T-helper 1 cell treated with Interleukin-12 subunit alpha and Interleukin-12 subunit beta and Interleukin-4 antibody, amounts not matched to agents 30 μg/mL and 1 μg/mL, for 36 hours (primary cell): Measurements from ENCODE around the gene ZBTB5.
"Not testable (repeated sequence)": the region's sequence is repeated elsewhere in the genome, so short reads cannot be mapped to it uniquely, and the experiment has no call there.

Experiments used
- H3K27ac Mint-ChIP-seq: one replicate; pipeline ENCODE4 v1.8.0; 2021; ENCODE audit warnings: mild to moderate bottlenecking, mixed read lengths
- H3K27me3 Mint-ChIP-seq: one replicate; pipeline ENCODE4 v1.8.0; 2021; ENCODE audit warnings: low read depth, mixed read lengths
- H3K36me3 Mint-ChIP-seq: one replicate; pipeline ENCODE4 v1.8.0; 2021; ENCODE audit warnings: low read depth, mixed read lengths
- H3K4me1 Mint-ChIP-seq: one replicate; pipeline ENCODE4 v1.8.0; 2021; ENCODE audit warnings: low read depth, mixed read lengths
- H3K4me3 Mint-ChIP-seq: one replicate; pipeline ENCODE4 v1.8.0; 2021; ENCODE audit warnings: mild to moderate bottlenecking, moderate library complexity, mixed read lengths
- H3K9me3 Mint-ChIP-seq: one replicate; pipeline ENCODE4 v1.8.0; 2021; ENCODE audit warnings: mixed read lengths

The ZBTB5 gene, protein sequence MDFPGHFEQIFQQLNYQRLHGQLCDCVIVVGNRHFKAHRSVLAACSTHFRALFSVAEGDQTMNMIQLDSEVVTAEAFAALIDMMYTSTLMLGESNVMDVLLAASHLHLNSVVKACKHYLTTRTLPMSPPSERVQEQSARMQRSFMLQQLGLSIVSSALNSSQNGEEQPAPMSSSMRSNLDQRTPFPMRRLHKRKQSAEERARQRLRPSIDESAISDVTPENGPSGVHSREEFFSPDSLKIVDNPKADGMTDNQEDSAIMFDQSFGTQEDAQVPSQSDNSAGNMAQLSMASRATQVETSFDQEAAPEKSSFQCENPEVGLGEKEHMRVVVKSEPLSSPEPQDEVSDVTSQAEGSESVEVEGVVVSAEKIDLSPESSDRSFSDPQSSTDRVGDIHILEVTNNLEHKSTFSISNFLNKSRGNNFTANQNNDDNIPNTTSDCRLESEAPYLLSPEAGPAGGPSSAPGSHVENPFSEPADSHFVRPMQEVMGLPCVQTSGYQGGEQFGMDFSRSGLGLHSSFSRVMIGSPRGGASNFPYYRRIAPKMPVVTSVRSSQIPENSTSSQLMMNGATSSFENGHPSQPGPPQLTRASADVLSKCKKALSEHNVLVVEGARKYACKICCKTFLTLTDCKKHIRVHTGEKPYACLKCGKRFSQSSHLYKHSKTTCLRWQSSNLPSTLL

DNA sequence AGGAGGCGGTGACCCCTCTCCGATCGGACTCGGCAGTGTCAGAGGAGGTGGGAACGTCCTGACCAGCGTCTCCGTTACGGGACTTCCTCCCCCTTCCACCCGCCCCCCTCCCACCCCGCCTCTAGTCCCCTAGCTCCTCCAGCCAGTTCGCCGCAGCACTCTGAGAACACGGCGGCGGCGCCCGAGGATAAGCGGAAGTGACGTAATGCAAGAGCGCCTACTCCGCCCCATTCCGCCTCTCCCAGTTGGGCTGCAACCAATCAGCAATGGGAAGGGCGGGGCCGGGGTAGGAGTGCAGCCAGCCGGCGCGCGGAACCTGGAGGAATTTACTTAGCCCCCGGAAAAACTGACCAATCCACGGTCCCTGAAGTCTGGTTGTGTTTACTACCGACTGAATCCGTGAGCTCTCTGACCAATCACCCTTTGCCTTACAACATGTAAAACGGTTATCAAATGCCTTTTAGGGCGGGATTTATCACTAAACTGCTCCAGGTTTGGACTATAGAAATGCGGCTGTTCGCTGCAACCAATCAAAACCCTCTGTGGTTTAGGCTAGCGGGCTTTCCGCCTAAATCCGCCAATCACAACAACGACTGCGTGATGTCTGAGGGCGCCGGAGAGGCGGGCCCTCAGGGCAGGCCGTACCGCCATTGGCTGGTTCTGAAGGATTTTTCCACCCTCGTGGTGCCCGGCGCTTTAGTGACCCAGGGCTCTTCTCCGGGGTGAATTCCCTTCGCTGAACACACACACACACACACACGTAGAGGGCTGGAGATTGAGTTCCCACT is at the start of gene ZBTB5:
TSS of gene ZBTB5 (minus strand) at position 202 of the 788 bp plus-strand sequence. CDS start 22,899 bp downstream, outside the sequence.
- H3K4me3 Mint-ChIP-seq = peak within 1 kb of the TSS; percentile 96
- peak within 1 kb of the TSS; percentile 98 for H3K27ac Mint-ChIP-seq
- H3K36me3 Mint-ChIP-seq = peaks cover 5% of the 10 kb centered on the region
- H3K4me1 Mint-ChIP-seq = peaks cover 22% of the 10 kb centered on the region
- no peaks in the 10 kb centered on the region for H3K9me3 Mint-ChIP-seq
- no peaks in the 10 kb centered on the region for H3K27me3 Mint-ChIP-seq

DNA sequence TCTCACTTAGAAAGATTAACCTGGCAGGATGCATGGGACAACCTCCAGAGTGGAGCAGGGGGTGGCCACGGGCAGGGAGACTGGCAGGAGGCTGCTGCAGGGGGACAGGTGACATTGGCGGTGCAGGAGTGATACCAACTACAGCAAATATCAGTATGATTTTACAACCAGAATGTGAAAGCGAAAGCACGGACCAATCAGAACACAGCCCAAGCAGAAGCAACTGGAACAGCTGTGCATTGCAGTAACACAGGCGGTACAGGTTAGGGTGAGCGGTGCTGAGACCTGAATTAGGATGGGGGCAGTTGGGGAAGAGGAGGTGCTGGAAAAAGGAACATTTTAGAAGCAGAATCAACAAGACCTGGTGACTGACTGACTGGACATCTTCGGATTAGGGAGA is 49.7 kb upstream of the ZBTB5 start:
- Mint-ChIP-seq H3K4me3 (no peak overlapping the region), H3K27me3 (no peaks in the 10 kb centered on the region), H3K4me1 (peaks cover 6% of the 10 kb centered on the region), H3K27ac (peak overlapping the region; percentile 23), H3K9me3 (no peaks in the 10 kb centered on the region), H3K36me3 (no peaks in the 10 kb centered on the region)

DNA sequence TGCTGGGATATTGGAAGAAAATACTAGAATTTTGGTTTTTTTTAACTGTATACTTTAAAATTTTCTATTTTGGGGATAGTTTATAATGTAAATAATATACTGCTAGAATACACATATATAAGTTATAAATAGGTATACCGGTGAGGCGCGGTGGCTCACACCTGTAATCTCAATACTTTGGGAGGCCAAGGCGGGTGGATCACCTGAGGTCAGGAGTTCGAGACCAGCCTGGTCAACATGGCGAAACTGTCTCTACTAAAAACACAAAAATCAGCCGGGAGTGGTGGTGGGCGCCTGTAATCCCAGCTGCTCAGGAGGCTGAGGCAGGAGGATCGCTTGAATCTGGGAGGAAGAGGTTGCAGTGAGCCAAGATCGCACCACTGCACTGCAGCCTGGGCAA is 49.2 kb upstream of the ZBTB5 start:
- H3K36me3 Mint-ChIP-seq, H3K27me3 Mint-ChIP-seq, H3K4me3 Mint-ChIP-seq, H3K4me1 Mint-ChIP-seq, H3K9me3 Mint-ChIP-seq, H3K27ac Mint-ChIP-seq: not testable (repeated sequence)

DNA sequence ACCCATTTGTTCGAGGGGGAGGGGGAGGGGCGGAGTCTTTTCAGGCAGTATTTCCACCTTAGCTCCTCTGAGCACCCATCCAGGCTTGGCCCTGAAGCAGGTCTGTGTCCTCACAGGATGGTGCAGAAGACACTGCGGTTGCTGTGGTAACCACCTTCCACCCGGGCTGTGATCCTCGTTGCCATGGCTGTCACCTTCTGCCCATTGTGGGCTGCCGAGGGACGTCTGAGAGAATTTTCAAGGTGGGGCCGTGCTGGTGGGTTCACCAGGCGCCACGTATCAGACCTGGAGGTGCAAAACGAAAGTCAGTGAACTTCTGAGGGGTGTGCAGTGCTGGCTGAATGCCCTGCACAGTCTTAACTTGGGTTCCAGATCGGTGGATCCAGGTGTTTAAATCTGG is 47.2 kb upstream of the ZBTB5 start:
- Mint-ChIP-seq H3K9me3 (no peaks in the 10 kb centered on the region), H3K27me3 (no peaks in the 10 kb centered on the region), H3K4me3 (no peak overlapping the region), H3K36me3 (peaks cover 3% of the 10 kb centered on the region), H3K27ac (no peak overlapping the region), H3K4me1 (peaks cover 6% of the 10 kb centered on the region)

DNA sequence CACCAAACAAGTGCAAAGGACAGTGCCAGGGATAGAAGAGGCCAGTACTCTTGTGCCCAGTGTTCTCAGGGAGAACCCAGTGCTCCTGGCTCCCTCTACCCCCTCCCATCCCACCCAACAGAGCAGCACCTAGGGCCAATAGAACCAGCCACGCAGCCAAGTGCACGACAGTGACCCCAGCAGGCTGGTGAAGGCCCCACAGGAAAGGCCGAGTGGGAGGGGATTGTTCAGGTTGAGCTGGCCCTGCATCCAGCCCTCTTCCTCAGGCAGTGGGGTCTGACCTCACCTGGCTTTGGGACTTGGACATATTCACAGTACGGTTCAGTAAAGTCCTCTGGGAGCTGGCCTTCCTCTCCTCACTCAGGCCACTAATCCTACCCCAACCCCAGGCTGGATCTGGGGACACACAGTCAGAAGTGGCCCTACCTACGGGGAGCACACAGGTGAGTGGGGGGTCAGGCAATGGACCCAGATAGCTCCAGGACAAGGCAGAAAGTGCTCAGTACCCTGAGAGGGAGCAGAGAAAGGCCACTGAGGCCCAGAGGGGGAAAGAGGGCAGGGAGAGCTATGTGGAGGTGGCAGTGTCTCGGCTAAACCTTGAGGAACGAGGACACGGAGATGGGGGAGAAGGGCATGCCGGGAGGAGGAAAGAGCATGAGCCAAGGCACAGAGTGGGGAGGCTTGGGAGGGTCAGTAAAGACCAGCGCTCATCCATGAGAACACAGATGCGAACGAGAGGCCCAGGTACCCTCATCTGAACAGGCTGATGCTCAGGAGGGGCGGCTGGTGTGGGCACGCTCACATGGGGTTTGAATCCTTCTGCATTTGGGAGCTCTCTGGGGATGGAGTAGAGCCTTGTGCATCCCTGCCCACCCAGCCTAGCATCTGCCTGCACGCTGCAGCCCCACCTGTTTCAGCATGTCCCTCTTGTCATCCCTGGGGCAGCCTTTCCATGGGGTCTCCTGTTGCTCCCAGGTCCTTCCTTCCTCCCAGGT is 46.1 kb upstream of the ZBTB5 start:
- peaks cover 6% of the 10 kb centered on the region for H3K4me1 Mint-ChIP-seq
- peaks cover 4% of the 10 kb centered on the region for H3K36me3 Mint-ChIP-seq
- no peak overlapping the region for H3K4me3 Mint-ChIP-seq
- no peak overlapping the region for H3K27ac Mint-ChIP-seq
- no peaks in the 10 kb centered on the region for H3K27me3 Mint-ChIP-seq
- H3K9me3 Mint-ChIP-seq = no peaks in the 10 kb centered on the region

DNA sequence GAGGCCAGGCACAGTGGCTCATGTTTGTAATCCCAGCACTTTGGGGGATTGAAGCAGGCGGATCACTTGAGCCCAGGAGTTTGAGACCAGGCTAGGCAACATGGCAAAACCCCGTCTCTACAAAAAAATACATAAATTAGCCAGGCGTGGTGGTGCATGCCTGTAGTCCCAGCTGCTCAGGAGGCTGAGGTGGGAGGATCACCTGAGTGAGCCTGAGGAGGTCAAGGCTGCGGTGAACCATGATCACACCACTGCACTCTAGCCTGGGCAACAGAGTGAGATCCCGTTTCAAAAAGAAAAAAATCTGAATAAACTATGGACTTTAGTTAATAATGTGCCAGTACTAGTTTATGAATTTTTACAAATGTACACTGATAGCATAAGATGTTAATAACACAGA is 44.8 kb upstream of the ZBTB5 start:
- H3K4me1 Mint-ChIP-seq, H3K36me3 Mint-ChIP-seq, H3K27me3 Mint-ChIP-seq, H3K4me3 Mint-ChIP-seq, H3K9me3 Mint-ChIP-seq, H3K27ac Mint-ChIP-seq: not testable (repeated sequence)

DNA sequence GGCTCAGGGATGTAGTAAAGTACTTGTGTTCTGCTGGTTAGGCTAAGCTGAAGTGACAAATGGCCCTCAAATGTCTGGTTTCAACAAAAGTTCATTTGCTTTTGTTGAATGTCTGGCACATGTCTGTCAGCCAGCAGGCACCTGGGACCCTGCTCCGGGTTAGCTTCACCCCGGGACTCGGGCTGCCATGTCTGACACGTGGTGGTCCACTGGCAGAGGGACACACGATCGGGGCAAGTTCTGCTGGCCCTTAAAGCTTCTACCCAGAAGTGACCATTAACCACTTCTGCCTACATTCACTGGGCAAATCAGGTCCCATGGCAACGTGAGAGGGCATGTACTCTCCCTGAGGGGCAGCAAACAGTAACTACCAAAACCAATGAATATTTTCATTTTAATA is 44.3 kb upstream of the ZBTB5 start:
- Mint-ChIP-seq H3K4me1 (peaks cover 2% of the 10 kb centered on the region), H3K9me3 (no peaks in the 10 kb centered on the region), H3K4me3 (no peak overlapping the region), H3K36me3 (peaks cover 4% of the 10 kb centered on the region), H3K27ac (no peak overlapping the region), H3K27me3 (no peaks in the 10 kb centered on the region)

DNA sequence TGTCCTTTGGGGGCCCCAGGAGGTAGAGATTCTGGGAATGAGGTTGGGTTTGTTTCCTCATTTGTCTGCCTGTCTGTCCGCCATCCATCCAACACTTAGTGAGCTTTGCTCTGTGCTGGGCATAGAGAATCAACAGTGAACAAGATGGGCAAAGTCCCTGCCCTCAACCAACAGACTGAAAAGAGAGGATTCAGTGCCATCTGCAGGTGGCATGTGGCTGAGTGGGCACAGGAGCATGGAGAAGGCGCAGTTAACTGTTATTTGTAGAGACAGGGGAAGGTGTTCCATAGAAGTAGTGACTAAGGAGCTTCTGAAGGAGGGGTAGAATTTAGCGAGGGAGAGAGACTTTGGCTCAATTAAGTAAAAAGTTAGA is 43.6 kb upstream of the ZBTB5 start:
- no peaks in the 10 kb centered on the region for H3K27me3 Mint-ChIP-seq
- no peaks in the 10 kb centered on the region for H3K9me3 Mint-ChIP-seq
- no peak overlapping the region for H3K4me3 Mint-ChIP-seq
- peaks cover 5% of the 10 kb centered on the region for H3K4me1 Mint-ChIP-seq
- no peak overlapping the region for H3K27ac Mint-ChIP-seq
- peaks cover 7% of the 10 kb centered on the region for H3K36me3 Mint-ChIP-seq

DNA sequence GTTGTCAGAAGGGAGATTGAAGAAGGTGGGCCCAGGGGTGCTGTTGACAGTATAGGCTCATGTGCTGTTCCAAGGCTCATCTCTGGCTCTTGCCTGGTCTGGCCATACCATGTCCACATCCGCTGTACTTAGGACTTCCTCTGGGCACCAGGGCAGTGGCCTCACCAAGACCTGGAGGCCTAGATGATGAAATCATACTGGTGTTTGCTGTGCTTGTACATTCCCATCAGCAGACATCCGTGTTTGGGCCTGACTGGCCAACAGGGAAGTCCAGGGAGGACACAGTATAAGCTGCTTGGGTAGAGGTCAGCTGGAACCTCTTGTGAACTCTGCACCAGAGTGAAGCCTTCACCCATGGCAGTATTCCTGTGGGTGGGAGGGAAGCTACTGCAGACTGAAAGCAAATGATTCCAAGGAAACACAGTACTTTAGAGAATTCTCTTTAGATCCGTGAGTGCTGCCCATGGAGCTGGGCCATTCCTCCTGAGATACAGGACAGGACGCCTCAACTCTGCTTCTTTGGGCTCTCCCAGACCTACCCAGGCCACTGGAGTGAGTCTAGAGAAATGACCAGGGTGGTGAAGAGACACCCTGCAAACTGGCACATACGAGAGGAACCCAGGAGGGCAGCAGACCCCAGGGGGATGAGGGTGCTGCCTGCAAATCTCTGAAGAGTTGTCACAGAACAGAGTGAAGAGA is 43.0 kb upstream of the ZBTB5 start:
- Mint-ChIP-seq H3K27ac (no peak overlapping the region), H3K36me3 (peaks cover 12% of the 10 kb centered on the region), H3K4me1 (peaks cover 10% of the 10 kb centered on the region), H3K27me3 (no peaks in the 10 kb centered on the region), H3K4me3 (no peak overlapping the region), H3K9me3 (no peaks in the 10 kb centered on the region)

DNA sequence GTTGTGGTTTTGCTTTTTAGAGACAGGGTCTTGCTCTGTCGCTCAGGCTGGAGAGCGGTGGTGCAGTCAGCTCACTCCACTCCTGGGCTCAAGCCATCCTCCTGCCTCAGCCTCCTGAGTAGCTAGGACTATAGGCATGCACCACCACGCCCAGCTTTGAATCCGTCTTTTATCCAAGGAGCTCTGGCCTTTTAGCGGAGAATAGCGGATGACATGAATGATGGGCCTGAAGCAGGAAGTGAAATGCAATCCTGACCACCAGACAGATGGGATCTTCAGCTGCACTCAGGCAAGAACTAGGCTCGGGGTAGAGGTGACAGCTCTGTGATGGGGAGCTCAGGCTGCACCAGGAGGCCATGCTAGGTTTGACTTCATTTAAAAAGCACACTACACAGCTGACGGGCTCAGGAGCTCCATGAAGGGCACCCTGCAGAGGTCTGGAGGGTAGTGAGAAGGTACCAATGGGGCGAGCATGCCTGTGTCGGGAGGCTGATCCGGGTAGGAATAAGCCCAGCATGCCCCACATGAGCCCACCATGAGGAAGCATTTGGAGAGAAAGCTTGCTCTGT is 42.4 kb upstream of the ZBTB5 start:
- Mint-ChIP-seq H3K9me3 (no peaks in the 10 kb centered on the region), H3K4me3 (no peak overlapping the region), H3K4me1 (peaks cover 15% of the 10 kb centered on the region), H3K27me3 (no peaks in the 10 kb centered on the region), H3K36me3 (peaks cover 19% of the 10 kb centered on the region), H3K27ac (no peak overlapping the region)

DNA sequence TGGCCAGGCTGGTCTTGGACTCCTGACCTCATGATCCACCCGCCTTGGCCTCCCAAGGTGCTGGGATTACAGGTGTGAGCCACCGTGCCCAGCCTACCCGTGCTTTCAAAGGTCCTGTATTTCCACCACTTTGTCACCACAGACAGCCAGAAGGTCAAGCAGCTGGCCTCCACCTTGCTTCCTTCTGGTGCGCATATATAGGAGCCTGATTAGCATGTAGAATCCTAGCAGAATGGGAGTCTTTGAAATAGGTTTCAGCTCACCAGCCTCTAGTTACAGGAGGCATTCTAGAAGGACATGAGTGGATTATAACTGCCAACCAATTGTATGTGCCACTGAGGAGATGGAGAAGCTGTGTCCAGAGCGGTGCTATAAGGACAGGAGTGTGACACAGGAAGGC is 39.4 kb upstream of the ZBTB5 start:
- Mint-ChIP-seq H3K4me1 (peaks cover 15% of the 10 kb centered on the region), H3K36me3 (peaks cover 33% of the 10 kb centered on the region), H3K27ac (no peak overlapping the region), H3K4me3 (no peak overlapping the region), H3K27me3 (no peaks in the 10 kb centered on the region), H3K9me3 (no peaks in the 10 kb centered on the region)

DNA sequence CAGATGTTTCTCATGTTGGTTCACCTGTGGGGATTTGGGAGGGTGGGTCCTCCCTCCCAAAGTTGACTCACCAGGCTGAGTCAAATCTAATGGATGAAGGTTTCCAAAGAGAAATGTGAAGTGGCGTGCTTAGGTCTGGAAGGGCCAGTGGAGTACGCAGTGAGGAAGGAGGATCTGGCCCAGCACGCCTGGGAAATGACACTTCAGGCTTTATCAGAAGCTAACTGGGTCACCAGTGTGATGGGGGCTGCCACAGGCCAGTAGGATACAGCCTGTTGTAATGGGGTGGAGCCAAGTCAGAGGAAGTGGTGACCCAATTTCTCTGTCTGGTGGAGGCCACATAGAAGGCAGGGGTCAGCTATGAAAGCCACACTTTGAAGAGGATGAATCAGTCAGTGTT is 38.5 kb upstream of the ZBTB5 start:
- H3K27ac Mint-ChIP-seq = peak overlapping the region; percentile 39
- H3K4me1 Mint-ChIP-seq = peaks cover 15% of the 10 kb centered on the region
- no peak overlapping the region for H3K4me3 Mint-ChIP-seq
- H3K36me3 Mint-ChIP-seq = peaks cover 33% of the 10 kb centered on the region
- no peaks in the 10 kb centered on the region for H3K9me3 Mint-ChIP-seq
- no peaks in the 10 kb centered on the region for H3K27me3 Mint-ChIP-seq

DNA sequence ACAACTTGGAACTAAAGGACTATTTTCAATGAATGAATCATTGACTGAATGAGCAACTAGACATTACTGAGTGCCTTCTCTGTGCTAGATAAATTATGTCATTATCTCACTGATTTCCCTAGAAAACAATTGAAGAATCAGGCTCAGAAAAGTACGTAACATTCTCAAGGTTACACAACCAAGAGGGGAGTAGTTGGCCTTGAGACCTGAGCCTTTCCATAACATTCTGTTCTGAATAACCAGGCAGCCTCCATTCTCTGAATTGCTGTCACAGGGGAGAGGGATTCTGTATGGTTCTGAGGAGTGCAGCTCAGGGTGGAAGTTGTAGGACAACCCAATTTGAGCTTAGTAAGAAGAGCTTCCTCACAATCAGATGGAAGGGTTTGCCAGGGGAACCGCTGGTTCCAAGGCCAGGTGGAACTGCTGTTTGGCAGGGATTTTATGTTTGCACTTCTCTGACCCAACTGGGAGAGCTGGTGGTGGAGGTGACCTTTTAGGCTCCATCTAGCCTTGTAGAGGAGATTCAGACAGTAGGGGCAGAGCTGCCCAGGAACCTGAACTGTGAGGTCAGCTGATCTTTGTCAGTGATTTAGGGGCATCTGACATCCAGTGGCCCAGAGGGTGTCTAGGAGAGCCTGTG is 36.8 kb upstream of the ZBTB5 start:
- H3K4me1 Mint-ChIP-seq = peaks cover 15% of the 10 kb centered on the region
- peaks cover 40% of the 10 kb centered on the region for H3K36me3 Mint-ChIP-seq
- no peaks in the 10 kb centered on the region for H3K9me3 Mint-ChIP-seq
- no peaks in the 10 kb centered on the region for H3K27me3 Mint-ChIP-seq
- H3K27ac Mint-ChIP-seq = peak overlapping the region; percentile 41
- H3K4me3 Mint-ChIP-seq = no peak overlapping the region
